Esophagus squamous epithelium (tissue), 4 donors: ENCODE data around the gene KIRREL1.

Experiments
- POLR2A ChIP-seq, 4 donors: fragments of 450-650 bp; IDR thresholded peaks; one replicate each; pipeline ENCODE4 v1.6.1; 2017; ENCODE audit warnings: antibody characterized with exemption in 4 of 4, mild to moderate bottlenecking in 4 of 4, moderate library complexity in 3 of 4
- TF ChIP-seq, protein P1 (sequence below), 6 experiments: fragments of 450-650 bp in 4 of 6; fragments of 200-600 bp in 2 of 6; sonication (generic) in 2 of 6; IDR thresholded peaks; one replicate each; pipeline ENCODE4 v1.5.1; 2016 to 2019; ENCODE audit warnings: antibody characterized with exemption in 6 of 6, mild to moderate bottlenecking in 4 of 6, moderate library complexity in 4 of 6

DNA sequence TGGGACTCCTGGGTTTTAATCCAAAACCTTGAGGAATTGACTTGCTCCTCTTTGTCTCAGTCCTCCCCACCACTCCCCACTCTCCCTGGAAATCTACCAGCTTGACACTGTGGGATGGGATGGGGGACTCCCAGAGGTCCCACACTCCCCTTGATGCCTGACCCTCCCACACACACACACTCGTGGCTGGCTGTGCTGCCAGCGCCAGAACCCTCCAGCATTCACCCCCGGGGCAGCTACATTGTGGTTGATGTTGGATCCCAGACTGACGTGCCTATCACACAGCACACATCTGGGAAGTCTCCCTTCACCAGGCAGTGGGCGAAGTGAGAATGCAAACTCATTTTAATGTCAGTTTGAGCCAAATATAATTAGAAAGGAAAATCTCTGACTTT, 10.0 kb downstream of the KIRREL1 start:
- no peak for TF ChIP-seq POLR2A (IDR thresholded peaks at IDR 0.05)
- TF ChIP-seq, protein P1, sequence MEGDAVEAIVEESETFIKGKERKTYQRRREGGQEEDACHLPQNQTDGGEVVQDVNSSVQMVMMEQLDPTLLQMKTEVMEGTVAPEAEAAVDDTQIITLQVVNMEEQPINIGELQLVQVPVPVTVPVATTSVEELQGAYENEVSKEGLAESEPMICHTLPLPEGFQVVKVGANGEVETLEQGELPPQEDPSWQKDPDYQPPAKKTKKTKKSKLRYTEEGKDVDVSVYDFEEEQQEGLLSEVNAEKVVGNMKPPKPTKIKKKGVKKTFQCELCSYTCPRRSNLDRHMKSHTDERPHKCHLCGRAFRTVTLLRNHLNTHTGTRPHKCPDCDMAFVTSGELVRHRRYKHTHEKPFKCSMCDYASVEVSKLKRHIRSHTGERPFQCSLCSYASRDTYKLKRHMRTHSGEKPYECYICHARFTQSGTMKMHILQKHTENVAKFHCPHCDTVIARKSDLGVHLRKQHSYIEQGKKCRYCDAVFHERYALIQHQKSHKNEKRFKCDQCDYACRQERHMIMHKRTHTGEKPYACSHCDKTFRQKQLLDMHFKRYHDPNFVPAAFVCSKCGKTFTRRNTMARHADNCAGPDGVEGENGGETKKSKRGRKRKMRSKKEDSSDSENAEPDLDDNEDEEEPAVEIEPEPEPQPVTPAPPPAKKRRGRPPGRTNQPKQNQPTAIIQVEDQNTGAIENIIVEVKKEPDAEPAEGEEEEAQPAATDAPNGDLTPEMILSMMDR (IDR thresholded peaks at IDR 0.05), result no peak
